ENCODE data around the gene COL6A3.

COL6A3 gene
- 3.4 to 46.0 reads per million in 2 experiments for total RNA-seq

- DNase-seq (ENCODE audit: low read depth): no peak
These were observed at the start of gene COL6A3 for GRCh38 chr2:237413777-237414661. COL6A3 (minus strand) TSS chr2:237414164; CDS start chr2:237396817, 17,347 bp downstream.

- no peak for DNase-seq (ENCODE audit: low read depth)
These were observed 45.8 kb upstream of the COL6A3 start for GRCh38 chr2:237459741-237460174.

GRCh38 chr2:237459226-237459625 lies 45.3 kb upstream of the COL6A3 start:
- no peak for DNase-seq (ENCODE audit: low read depth)

- no peak for DNase-seq (ENCODE audit: low read depth)
These were observed 44.6 kb upstream of the COL6A3 start for GRCh38 chr2:237458519-237458918.

- DNase-seq (ENCODE audit: low read depth): no peak
These were observed 43.5 kb upstream of the COL6A3 start for GRCh38 chr2:237457388-237457941.

GRCh38 chr2:237456200-237456843 lies 42.4 kb upstream of the COL6A3 start:
- no peak for DNase-seq (ENCODE audit: low read depth)

- no peak for DNase-seq (ENCODE audit: low read depth)
These were observed 41.8 kb upstream of the COL6A3 start for GRCh38 chr2:237455764-237456163.

- no peak for DNase-seq (ENCODE audit: low read depth)
These were observed 39.7 kb upstream of the COL6A3 start for GRCh38 chr2:237453671-237454070.

GRCh38 chr2:237452861-237453260 lies 38.9 kb upstream of the COL6A3 start:
- no peak for DNase-seq (ENCODE audit: low read depth)

GRCh38 chr2:237451643-237452469 lies 37.9 kb upstream of the COL6A3 start:
- DNase-seq (ENCODE audit: low read depth): no peak

- DNase-seq (ENCODE audit: low read depth): no peak
These were observed 36.6 kb upstream of the COL6A3 start for GRCh38 chr2:237450583-237450982.

GRCh38 chr2:237450108-237450507 lies 36.1 kb upstream of the COL6A3 start:
- no peak for DNase-seq (ENCODE audit: low read depth)

- no peak for DNase-seq (ENCODE audit: low read depth)
These were observed 35.4 kb upstream of the COL6A3 start for GRCh38 chr2:237449193-237449881.

- no peak for DNase-seq (ENCODE audit: low read depth)
These were observed 34.7 kb upstream of the COL6A3 start for GRCh38 chr2:237448626-237449025.

GRCh38 chr2:237448171-237448570 lies 34.2 kb upstream of the COL6A3 start:
- no peak for DNase-seq (ENCODE audit: low read depth)

GRCh38 chr2:237447496-237447895 lies 33.5 kb upstream of the COL6A3 start:
- DNase-seq (ENCODE audit: low read depth): no peak

GRCh38 chr2:237446338-237446665 lies 32.3 kb upstream of the COL6A3 start:
- no peak for DNase-seq (ENCODE audit: low read depth)

GRCh38 chr2:237445611-237446337 lies 31.8 kb upstream of the COL6A3 start:
- DNase-seq (ENCODE audit: low read depth): no peak

- DNase-seq (ENCODE audit: low read depth): no peak
These were observed 30.1 kb upstream of the COL6A3 start for GRCh38 chr2:237444071-237444470.

- DNase-seq (ENCODE audit: low read depth): no peak
These were observed 27.8 kb upstream of the COL6A3 start for GRCh38 chr2:237441605-237442274.
